NCI-H1105 treated with DMSO at 0.1 percent for 48 hours (cell line): ENCODE results near the gene ATP1A2.

Experiments used
- DNase-seq: peaks from one replicate; lab custom pipeline; 2025; lab: John Stamatoyannopoulos, UW

Gene ATP1A2

GRCh38 chr1:160085686-160086455 lies 29.7 kb upstream of the ATP1A2 start:
- peak; percentile 68 for DNase-seq

GRCh38 chr1:160086456-160086892 lies 29.1 kb upstream of the ATP1A2 start:
- DNase-seq, result no peak

- no peak for DNase-seq
Measured at GRCh38 chr1:160087118-160087662, 28.4 kb upstream of the ATP1A2 start.

- DNase-seq, result no peak
Measured at GRCh38 chr1:160089883-160090282, 25.7 kb upstream of the ATP1A2 start.

- no peak for DNase-seq
Measured at GRCh38 chr1:160090760-160091159, 24.8 kb upstream of the ATP1A2 start.

GRCh38 chr1:160091666-160092223 lies 23.8 kb upstream of the ATP1A2 start:
- no peak for DNase-seq

- DNase-seq, result no peak
Measured at GRCh38 chr1:160092366-160093068, 23.0 kb upstream of the ATP1A2 start.

GRCh38 chr1:160093069-160093395 lies 22.5 kb upstream of the ATP1A2 start:
- DNase-seq, result no peak

- no peak for DNase-seq
Measured at GRCh38 chr1:160093624-160094290, 21.8 kb upstream of the ATP1A2 start.

- no peak for DNase-seq
Measured at GRCh38 chr1:160094291-160094625, 21.3 kb upstream of the ATP1A2 start.

- DNase-seq, result no peak
Measured at GRCh38 chr1:160094806-160095205, 20.8 kb upstream of the ATP1A2 start.

GRCh38 chr1:160095382-160096105 lies 20.0 kb upstream of the ATP1A2 start:
- no peak for DNase-seq

GRCh38 chr1:160096274-160097116 lies 19.1 kb upstream of the ATP1A2 start:
- DNase-seq, result no peak

- no peak for DNase-seq
Measured at GRCh38 chr1:160097151-160097910, 18.2 kb upstream of the ATP1A2 start.

GRCh38 chr1:160097911-160098851 lies 17.4 kb upstream of the ATP1A2 start, which contains the start of gene IGSF8:
Gene IGSF8, minus strand, starts transcription at chr1:160098619. Its CDS starts 147 bp downstream, at chr1:160098472.
- DNase-seq, result peak; percentile 95

- DNase-seq, result peak; percentile 95
Measured at GRCh38 chr1:160098852-160099561, 16.6 kb upstream of the ATP1A2 start.

- no peak for DNase-seq
Measured at GRCh38 chr1:160099716-160100375, 15.7 kb upstream of the ATP1A2 start.
